HK-2 (cell line): ENCODE data around the gene CSNK1G1.
"Not testable (repeated sequence)": the region's sequence is repeated elsewhere in the genome, so short reads cannot be mapped to it uniquely, and the experiment has no call there.

ENCODE experiments used
- DNase-seq: peaks from one replicate; pipeline ENCODE4 v3.0.0-alpha.2; 2018; ENCODE audit not compliant: unreplicated experiment

Gene CSNK1G1

GRCh38 chr15:64133623-64134344 lies 222.2 kb downstream of the CSNK1G1 start:
- DNase-seq = no peak

- no peak for DNase-seq
Measured at GRCh38 chr15:64132217-64132616, 223.8 kb downstream of the CSNK1G1 start.

- DNase-seq = no peak
Measured at GRCh38 chr15:64131547-64131946, 224.4 kb downstream of the CSNK1G1 start.

GRCh38 chr15:64130159-64130558 lies 225.8 kb downstream of the CSNK1G1 start:
- no peak for DNase-seq

- DNase-seq = no peak
Measured at GRCh38 chr15:64127521-64128270, 228.3 kb downstream of the CSNK1G1 start.

- DNase-seq = no peak
Measured at GRCh38 chr15:64125978-64126377, 230.0 kb downstream of the CSNK1G1 start.

GRCh38 chr15:64122936-64123351 lies 233.0 kb downstream of the CSNK1G1 start:
- no peak for DNase-seq

- DNase-seq = no peak
Measured at GRCh38 chr15:64122444-64122843, 233.5 kb downstream of the CSNK1G1 start.

- DNase-seq = no peak
Measured at GRCh38 chr15:64121614-64122013, 234.4 kb downstream of the CSNK1G1 start.

- DNase-seq = not testable (repeated sequence)
Measured at GRCh38 chr15:64120322-64120721, 235.7 kb downstream of the CSNK1G1 start.

GRCh38 chr15:64117759-64118487 lies 238.1 kb downstream of the CSNK1G1 start:
- DNase-seq = no peak
